ENCODE results near the gene PRR5. TPM values are rescaled to one million over a fixed set of nuclear protein-coding genes. Genes with fewer than 3 reads are reported as not detected.
A peak's percentile ranks its signal among the peaks of the same experiment; 100 is the strongest.

Gene PRR5
- total RNA-seq, 1 experiment from 2014 or later = 11.8 TPM

DNA sequence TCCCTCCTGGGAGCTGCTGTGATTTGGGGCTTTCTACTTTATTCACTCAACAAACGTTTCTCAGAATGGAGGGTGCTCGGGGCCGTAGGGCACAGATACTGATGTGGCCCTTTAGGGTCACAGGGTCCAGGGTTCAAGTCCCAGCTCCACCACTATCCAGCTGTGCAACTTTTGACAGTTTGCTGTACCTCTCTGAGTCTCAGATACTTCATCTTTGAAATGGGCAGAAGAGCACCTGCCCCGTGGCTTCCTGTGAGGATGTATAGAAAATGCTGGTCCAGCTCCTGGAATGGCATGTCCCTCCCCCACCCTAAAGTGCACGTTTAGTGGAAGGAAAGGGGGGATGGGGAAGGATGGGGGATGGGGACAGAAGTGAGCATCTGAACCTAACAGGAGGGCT is 21.9 kb upstream of the PRR5 start:
- Histone ChIP-seq H3K4me1 (ENCODE audit: insufficient read depth, low read length) (no peaks in the 10 kb centered on the region), H3K56ac (ENCODE audit: insufficient read length, low read depth, low read length) (no peak overlapping the region), H4K8ac (replicated peaks; ENCODE audit: insufficient read length, low read depth, low read length) (no peak overlapping the region)

More for the DNA sequence above, 21.9 kb upstream of the PRR5 start:
- Histone ChIP-seq H3T11ph (ENCODE audit: low read length) (no peak overlapping the region), H3K23me2 (ENCODE audit: insufficient read length, low read depth, low read length, poor library complexity, severe bottlenecking) (no peaks in the 10 kb centered on the region), H3K9ac (ENCODE audit: extremely low read depth, insufficient read length, low read length) (no peak overlapping the region), H2BK20ac (ENCODE audit: low read depth, low read length, poor library complexity, severe bottlenecking) (no peak overlapping the region), H2AFZ (ENCODE audit: low read length) (no peak overlapping the region), H3K18ac (ENCODE audit: insufficient read length, low read depth, low read length) (no peak overlapping the region), H2BK15ac (ENCODE audit: low read depth, low read length) (no peak overlapping the region), H2BK120ac (ENCODE audit: low read depth, low read length, poor library complexity, severe bottlenecking) (no peak overlapping the region), H3K4ac (ENCODE audit: low read depth, low read length) (no peak overlapping the region), H2AK5ac (ENCODE audit: insufficient read length, low read length) (no peak overlapping the region), H2BK12ac (ENCODE audit: insufficient read length, low read depth, low read length) (no peak overlapping the region), H2BK5ac (ENCODE audit: insufficient read length, low read length) (no peak overlapping the region), H3K23ac (ENCODE audit: insufficient read length, low read depth, low read length) (no peak overlapping the region), H3K4me2 (ENCODE audit: insufficient read depth, insufficient read length, low read length) (no peak overlapping the region), H4K91ac (ENCODE audit: insufficient read length, low read depth, low read length) (no peak overlapping the region), H4K5ac (ENCODE audit: insufficient read length, low read depth, low read length) (no peak overlapping the region), H3K27me3 (ENCODE audit: insufficient read depth, low read length) (no peaks in the 10 kb centered on the region), H3K27ac (ENCODE audit: insufficient read length, low read depth, low read length) (no peak overlapping the region), H3K14ac (ENCODE audit: insufficient read depth, low read length) (no peak overlapping the region), H3K79me2 (ENCODE audit: insufficient read depth, low read length) (no peaks in the 10 kb centered on the region), H3K79me1 (ENCODE audit: insufficient read depth, low read depth, low read length, poor library complexity, severe bottlenecking) (no peaks in the 10 kb centered on the region), H3K9me3 (ENCODE audit: control insufficient read depth, low read depth, low read length) (no peaks in the 10 kb centered on the region), H4K20me1 (ENCODE audit: control insufficient read depth, insufficient read depth, insufficient read length) (no peaks in the 10 kb centered on the region)
- no peaks in the 10 kb centered on the region for H3K9me3 Mint-ChIP-seq
- peaks cover 8 to 34% of the 10 kb centered on the region in 2 experiments for H3K4me1 Mint-ChIP-seq
- no peak for DNase-seq
- H3K4me3 Mint-ChIP-seq = peak overlapping the region in 1 of 2 experiments; percentile 45; a peak in 1 of 5 replicates
- H3K36me3 Mint-ChIP-seq (ENCODE audit: insufficient read depth in 1 of 3, low read depth in 3 of 3) = no peaks in the 10 kb centered on the region
- TF ChIP-seq, protein P1, sequence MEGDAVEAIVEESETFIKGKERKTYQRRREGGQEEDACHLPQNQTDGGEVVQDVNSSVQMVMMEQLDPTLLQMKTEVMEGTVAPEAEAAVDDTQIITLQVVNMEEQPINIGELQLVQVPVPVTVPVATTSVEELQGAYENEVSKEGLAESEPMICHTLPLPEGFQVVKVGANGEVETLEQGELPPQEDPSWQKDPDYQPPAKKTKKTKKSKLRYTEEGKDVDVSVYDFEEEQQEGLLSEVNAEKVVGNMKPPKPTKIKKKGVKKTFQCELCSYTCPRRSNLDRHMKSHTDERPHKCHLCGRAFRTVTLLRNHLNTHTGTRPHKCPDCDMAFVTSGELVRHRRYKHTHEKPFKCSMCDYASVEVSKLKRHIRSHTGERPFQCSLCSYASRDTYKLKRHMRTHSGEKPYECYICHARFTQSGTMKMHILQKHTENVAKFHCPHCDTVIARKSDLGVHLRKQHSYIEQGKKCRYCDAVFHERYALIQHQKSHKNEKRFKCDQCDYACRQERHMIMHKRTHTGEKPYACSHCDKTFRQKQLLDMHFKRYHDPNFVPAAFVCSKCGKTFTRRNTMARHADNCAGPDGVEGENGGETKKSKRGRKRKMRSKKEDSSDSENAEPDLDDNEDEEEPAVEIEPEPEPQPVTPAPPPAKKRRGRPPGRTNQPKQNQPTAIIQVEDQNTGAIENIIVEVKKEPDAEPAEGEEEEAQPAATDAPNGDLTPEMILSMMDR (conservative IDR thresholded peaks at IDR 0.05) = no peak
- WGBS (ENCODE audit: extremely low coverage, insufficient read length, low lambda C conversion rate) = no CpG with 5 or more reads among the region's 5 CpGs
- H3K27ac Mint-ChIP-seq = no peak overlapping the region
- H3K27me3 Mint-ChIP-seq (ENCODE audit: low read depth) = peaks cover 6% of the 10 kb centered on the region; the same call in 1 of the 2 replicates
